Erythroblast (primary cell): ENCODE results near the gene TENT5A.

Experiments
- GATA1 ChIP-seq: IDR thresholded peaks from 2 replicates; pipeline ENCODE4 v1.6.1; 2011; ENCODE audit warnings: low read depth, mild to moderate bottlenecking, control low read depth, low read length, moderate library complexity
- POLR2A ChIP-seq: IDR thresholded peaks from 2 replicates; pipeline ENCODE4 v1.6.1; 2011; ENCODE audit warnings: mild to moderate bottlenecking, low read length

DNA sequence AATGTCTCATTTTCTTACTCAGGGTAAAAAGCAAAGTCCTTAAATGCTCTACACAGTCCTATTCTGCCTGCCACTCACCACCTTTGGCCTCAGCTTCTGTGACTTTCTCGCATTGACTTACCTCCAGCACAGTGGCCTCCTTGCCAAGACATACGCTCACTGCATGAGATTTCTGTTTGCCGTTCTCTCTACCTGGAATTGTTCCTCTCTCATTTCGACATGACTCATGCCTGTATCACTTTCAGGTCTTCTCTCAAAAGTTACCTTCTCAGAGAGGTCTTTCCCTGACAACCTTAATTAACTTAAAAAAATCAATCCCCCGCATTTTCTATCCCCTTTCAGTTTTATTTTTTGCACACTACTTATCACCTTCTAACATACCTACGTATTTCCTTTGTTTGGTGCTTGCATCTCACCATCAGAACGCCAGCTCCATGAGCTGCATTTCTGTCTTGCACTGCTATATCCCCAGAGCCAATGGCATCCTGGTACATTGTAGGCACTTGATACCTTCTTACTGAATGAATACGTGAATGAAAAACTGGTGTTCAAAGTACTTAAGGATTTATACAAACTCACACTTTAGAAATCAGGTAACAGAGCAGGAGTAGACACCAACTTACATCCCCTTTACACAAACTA lies 24.5 kb downstream of the TENT5A start:
- no peak for TF ChIP-seq POLR2A
- no peak for TF ChIP-seq GATA1
